Osteocyte (in vitro differentiated cells): ENCODE data around the gene RAB44. TPM values are rescaled to one million over a fixed set of nuclear protein-coding genes. Genes with fewer than 3 reads are reported as not detected.

Experiments
- DNase-seq: peaks from one replicate; pipeline ENCODE4 v3.0.0; 2021; ENCODE audit warnings: mixed read lengths; ENCODE audit not compliant: unreplicated experiment; ENCODE audit errors: extremely low spot score
- H3K27ac Mint-ChIP-seq: one replicate; pipeline ENCODE4 v1.8.0; 2021; ENCODE audit warnings: mild to moderate bottlenecking, mixed read lengths; ENCODE audit not compliant: unreplicated experiment
- H3K27me3 Mint-ChIP-seq: one replicate; pipeline ENCODE4 v1.8.0; 2021; ENCODE audit warnings: mixed read lengths; ENCODE audit not compliant: unreplicated experiment
- H3K36me3 Mint-ChIP-seq: one replicate; pipeline ENCODE4 v1.8.0; 2021; ENCODE audit warnings: mixed read lengths; ENCODE audit not compliant: unreplicated experiment
- H3K4me1 Mint-ChIP-seq: one replicate; pipeline ENCODE4 v1.8.0; 2021; ENCODE audit warnings: mixed read lengths; ENCODE audit not compliant: unreplicated experiment
- H3K4me3 Mint-ChIP-seq: one replicate; pipeline ENCODE4 v1.8.0; 2021; ENCODE audit warnings: mild to moderate bottlenecking, moderate library complexity, mixed read lengths; ENCODE audit not compliant: unreplicated experiment
- H3K9me3 Mint-ChIP-seq: one replicate; pipeline ENCODE4 v1.8.0; 2021; ENCODE audit warnings: mixed read lengths; ENCODE audit not compliant: unreplicated experiment
- total RNA-seq: library from RNA; stranded (reverse); gene quantifications from 2 replicates; pipeline ENCODE4 v1.2.1, GENCODE V29; 2021
- TF ChIP-seq, protein P1 (sequence below): fragments of 200-600 bp; sonication (generic); IDR thresholded peaks from 2 replicates; pipeline ENCODE4 v1.5.0; 2021; ENCODE audit warnings: antibody characterized with exemption, mild to moderate bottlenecking, moderate library complexity

Gene RAB44
- total RNA-seq, 1 donor from 2014 or later, result not detected

DNA sequence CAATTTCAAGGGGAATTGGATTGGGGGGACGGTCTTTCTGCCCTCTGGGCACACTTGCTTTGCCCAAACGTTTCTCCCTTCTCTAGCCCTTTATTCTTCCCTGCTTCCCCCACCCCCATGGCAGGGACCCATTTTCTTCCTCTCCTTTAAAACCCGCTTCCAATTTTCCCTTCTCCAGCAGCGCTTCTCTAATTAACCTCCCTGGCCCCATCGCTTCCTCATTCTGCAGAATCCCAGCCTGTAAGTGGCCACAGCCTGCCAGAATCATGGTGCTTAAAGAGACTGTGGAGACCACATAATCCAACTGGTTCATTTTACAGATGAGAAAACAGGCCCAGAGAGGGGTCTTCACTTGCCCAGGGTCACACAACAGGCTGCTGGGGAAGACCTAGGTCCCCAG, 80.2 kb downstream of the RAB44 start:
- Mint-ChIP-seq H3K27me3 (peaks cover 36% of the 10 kb centered on the region), H3K36me3 (no peaks in the 10 kb centered on the region), H3K4me3 (no peak overlapping the region), H3K9me3 (no peaks in the 10 kb centered on the region), H3K27ac (no peak overlapping the region), H3K4me1 (peaks cover 12% of the 10 kb centered on the region)
- TF ChIP-seq, protein P1, sequence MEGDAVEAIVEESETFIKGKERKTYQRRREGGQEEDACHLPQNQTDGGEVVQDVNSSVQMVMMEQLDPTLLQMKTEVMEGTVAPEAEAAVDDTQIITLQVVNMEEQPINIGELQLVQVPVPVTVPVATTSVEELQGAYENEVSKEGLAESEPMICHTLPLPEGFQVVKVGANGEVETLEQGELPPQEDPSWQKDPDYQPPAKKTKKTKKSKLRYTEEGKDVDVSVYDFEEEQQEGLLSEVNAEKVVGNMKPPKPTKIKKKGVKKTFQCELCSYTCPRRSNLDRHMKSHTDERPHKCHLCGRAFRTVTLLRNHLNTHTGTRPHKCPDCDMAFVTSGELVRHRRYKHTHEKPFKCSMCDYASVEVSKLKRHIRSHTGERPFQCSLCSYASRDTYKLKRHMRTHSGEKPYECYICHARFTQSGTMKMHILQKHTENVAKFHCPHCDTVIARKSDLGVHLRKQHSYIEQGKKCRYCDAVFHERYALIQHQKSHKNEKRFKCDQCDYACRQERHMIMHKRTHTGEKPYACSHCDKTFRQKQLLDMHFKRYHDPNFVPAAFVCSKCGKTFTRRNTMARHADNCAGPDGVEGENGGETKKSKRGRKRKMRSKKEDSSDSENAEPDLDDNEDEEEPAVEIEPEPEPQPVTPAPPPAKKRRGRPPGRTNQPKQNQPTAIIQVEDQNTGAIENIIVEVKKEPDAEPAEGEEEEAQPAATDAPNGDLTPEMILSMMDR, result no peak
- no peak for DNase-seq

DNA sequence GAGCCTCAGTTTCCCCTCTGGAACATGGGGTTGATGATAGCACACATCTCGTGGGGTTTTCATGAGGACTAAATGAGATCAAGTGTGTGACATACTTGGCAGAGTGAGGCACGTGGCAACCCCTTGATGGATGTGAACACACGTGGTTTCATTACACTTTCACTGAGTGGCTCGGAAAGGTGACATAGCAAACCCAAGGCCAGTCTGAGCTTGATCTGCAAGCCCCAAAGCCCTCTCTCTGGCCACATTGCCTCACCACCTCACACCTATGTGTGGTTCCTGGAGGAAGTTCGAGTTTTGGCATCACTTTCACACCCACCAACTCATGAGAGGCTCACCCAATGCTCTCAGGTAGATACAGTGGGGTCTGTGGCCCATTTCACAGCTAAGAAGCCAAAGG, 81.6 kb downstream of the RAB44 start:
- Mint-ChIP-seq H3K36me3 (no peaks in the 10 kb centered on the region), H3K4me1 (peaks cover 12% of the 10 kb centered on the region), H3K27me3 (peaks cover 36% of the 10 kb centered on the region), H3K9me3 (no peaks in the 10 kb centered on the region), H3K4me3 (no peak overlapping the region), H3K27ac (no peak overlapping the region)
- TF ChIP-seq, protein P1, result no peak
- no peak for DNase-seq

DNA sequence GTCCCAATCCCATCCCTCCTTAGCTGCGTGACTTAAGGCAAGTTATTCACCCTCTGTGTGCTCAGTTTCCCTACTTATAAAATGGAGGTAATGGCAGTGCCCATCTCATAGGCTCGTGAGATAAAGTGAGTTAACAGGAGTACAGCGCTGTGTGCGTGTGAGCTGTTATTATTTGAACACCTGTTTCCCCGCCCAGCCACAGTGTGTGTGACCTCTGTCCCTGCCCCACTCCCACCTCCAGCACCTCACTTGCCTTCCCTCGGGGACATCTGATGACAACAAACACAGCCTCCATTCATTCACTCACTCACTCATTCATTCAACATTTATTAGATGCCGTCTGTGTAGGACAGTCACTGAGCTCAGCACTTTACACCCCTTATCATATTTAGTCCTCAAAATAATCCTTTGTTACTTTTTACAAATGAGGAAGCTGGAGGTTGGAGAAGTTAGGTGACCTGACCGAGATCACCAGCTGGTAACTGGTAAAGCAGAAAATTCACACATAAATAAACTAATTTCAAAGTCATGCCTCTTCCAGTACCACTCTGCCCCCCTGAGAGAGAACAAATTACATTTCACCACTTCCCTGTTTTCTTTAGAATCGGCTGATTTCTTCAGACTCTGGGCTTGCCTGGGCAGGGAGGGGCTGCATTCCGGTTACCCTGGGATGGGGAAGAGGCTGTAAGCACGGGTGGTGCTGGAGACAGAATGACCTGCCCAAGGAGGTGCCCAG, 83.0 kb downstream of the RAB44 start:
- TF ChIP-seq, protein P1, result no peak
- Mint-ChIP-seq H3K36me3 (no peaks in the 10 kb centered on the region), H3K4me3 (no peak overlapping the region), H3K27me3 (peaks cover 30% of the 10 kb centered on the region), H3K4me1 (peaks cover 12% of the 10 kb centered on the region), H3K27ac (no peak overlapping the region), H3K9me3 (no peaks in the 10 kb centered on the region)
- DNase-seq, result no peak

DNA sequence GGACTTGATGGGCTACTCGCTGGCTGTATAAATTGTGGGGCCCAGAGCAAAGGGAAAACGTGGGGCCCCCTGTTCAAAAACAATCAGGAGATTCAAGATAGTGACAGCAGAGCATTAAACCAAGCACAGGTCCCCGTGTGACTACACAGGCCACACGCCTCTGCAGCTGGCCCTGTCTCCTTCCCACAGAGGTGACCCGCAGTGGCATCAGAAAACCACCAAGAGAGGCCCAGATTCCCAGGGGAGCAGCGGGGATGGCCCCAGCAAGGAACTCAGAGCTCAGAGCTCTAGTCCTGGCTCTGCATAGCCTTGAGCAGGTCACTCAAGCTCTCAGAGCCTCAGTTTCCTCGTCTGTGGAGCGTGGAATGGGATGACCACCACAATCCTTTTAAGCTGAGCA, 84.0 kb downstream of the RAB44 start:
- Mint-ChIP-seq H3K27me3 (peaks cover 27% of the 10 kb centered on the region), H3K36me3 (no peaks in the 10 kb centered on the region), H3K4me3 (no peak overlapping the region), H3K27ac (no peak overlapping the region), H3K9me3 (no peaks in the 10 kb centered on the region), H3K4me1 (peaks cover 12% of the 10 kb centered on the region)
- TF ChIP-seq, protein P1, result no peak
- DNase-seq, result no peak

Other genes starting within 250 kb of the RAB44 start
- gene STK38, start 150.3 kb upstream of the RAB44 start, total RNA-seq, result 51.6 and 53.9 TPM in 2 replicates
- gene SRSF3, start 103.5 kb upstream of the RAB44 start, total RNA-seq, result 209 and 216 TPM in 2 replicates
- 161 and 201 TPM in 2 replicates for gene CDKN1A, start 19.1 kb upstream of the RAB44 start, total RNA-seq
- not detected in 2 replicates for gene CPNE5, start 141.6 kb downstream of the RAB44 start, total RNA-seq
- 21.0 and 21.4 TPM in 2 replicates for gene PPIL1, start 177.0 kb downstream of the RAB44 start, total RNA-seq
- gene C6orf89, start 188.1 kb downstream of the RAB44 start, total RNA-seq, result 71.2 and 73.2 TPM in 2 replicates